ENCODE measurements around the gene CUBN.

CUBN gene

GRCh38 chr10:16987976-16988610, 141.5 kb downstream of the CUBN start:
- no peak for DNase-seq (ENCODE audit: low read depth)

- DNase-seq (ENCODE audit: low read depth) = no peak
Measured at GRCh38 chr10:16987206-16987621, 142.4 kb downstream of the CUBN start.

DNA sequence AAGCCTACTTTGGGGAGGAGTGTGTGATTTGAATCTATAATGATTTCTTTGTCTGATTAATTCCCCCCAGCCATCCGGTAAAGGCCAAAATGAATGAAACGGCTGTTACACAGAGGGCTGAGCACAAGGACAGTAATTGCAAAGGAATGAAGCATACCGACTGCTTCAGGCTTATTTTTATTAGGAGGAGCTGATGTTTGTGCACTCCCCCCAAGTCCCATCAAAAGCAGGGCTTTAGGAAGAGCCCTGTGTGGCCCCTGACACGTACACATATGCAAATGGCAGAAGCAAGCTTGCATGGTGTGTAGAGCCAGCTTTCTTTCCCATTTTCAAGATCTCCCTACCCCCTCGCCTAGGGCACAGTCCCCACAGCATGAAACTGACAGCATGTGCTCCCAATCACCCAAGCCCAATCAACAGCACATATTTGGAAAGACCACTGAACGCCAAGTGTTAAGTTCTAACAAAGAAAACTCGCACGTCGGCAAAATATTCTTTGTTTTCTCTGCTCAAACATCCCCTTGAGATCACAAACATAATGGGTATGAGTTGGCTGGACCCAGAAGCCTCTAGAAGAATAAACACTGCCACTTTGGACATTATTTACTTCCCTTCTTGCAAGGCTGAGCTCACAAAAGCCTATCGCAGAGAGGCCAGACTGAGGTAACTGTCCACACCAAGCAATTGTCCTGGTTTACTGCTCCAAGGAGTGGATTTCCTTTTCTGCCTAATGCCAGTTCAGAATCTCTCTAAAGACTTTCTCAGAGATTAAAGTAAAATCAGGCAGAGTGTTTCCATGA, 143.0 kb downstream of the CUBN start:
- DNase-seq (ENCODE audit: low read depth) = no peak

GRCh38 chr10:16986082-16986405, 143.6 kb downstream of the CUBN start:
- DNase-seq (ENCODE audit: low read depth) = no peak

DNA sequence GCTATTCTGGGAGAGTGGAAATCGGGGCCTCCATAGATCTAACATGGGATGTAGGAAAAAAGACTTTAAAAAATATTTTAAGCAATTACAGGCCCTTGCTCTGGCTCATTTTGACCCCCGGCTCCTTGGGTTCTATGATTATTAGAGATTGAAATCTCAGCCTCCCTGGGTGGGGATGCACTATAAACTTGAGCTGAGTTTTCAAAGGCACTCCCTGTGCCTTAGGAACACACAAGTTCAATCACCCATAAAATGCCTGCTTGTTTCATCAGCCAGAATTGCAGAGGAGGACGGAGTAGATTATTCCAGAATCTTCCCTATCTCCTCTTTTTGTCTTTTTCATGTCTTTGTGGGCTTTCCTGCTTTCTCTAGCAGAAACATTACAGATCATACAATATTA, 145.4 kb downstream of the CUBN start:
- no peak for DNase-seq (ENCODE audit: low read depth)

DNA sequence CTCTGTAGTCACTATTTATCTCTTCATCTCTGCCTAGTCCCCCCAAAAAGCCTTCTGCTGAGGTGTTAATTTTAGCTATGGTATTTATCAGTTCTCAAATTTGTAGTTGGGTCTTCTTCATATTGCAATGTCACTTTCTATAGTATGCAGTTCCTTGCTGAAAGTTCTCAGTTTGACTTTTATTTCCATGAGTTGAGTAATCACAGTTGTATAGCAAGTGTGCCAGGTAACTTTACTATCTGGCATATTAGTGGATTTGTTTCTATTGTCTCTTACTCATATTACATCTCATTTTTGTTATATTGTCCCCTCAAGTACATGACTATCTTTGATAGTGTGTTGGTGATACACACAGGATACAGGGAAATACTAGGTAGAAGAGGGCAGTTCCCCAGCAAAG, 152.8 kb downstream of the CUBN start:
- DNase-seq (ENCODE audit: low read depth) = no peak

DNA sequence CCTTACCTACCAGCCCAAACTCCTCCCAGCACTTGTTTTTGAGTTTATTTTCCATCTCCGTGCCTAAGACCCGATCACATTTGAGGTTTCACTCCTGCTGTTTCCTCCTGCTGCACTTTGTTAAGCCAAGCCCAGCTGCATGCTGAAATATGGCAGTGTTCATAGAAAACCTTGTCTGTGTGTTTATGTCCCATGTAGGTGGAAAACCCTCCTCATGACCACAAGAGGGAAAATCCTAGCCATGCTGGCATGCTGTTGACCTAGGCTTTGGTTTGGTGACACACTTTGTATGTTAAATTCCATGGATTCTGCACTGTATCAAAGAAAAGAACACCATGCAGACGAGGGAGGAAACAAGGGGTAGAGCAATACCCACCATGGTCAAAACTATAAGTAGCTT, 154.4 kb downstream of the CUBN start:
- DNase-seq (ENCODE audit: low read depth) = no peak

DNA sequence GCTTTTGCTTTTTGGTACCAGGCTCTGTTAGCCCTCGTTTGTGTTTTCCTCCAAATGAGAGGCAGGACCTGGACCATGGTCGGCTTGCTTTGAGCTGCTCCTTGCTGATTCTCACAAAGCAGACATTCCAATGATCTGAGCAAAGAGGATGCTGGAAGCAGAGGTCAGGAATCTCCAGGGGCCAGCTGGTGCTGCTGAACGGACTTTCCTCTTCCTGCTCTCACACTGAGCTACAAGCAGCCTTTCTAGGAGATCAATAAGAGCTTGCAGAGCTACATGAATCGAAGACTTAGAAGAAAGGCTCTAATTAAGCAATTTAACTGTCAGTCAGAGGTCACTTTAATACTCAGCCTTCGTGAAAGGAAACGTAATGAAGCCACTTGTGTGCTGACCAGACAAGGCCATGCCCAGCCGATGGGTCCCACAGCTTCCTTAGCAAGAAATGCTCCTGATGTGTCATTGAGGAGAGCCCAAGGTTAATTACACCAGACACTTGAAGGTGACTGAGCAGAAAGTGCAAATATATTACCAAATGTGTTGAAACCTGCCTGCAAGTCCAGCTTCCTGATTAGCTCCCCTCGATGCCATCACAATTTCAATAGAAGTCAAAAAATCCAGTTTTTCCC, 161.1 kb downstream of the CUBN start:
- DNase-seq (ENCODE audit: low read depth) = no peak

DNA sequence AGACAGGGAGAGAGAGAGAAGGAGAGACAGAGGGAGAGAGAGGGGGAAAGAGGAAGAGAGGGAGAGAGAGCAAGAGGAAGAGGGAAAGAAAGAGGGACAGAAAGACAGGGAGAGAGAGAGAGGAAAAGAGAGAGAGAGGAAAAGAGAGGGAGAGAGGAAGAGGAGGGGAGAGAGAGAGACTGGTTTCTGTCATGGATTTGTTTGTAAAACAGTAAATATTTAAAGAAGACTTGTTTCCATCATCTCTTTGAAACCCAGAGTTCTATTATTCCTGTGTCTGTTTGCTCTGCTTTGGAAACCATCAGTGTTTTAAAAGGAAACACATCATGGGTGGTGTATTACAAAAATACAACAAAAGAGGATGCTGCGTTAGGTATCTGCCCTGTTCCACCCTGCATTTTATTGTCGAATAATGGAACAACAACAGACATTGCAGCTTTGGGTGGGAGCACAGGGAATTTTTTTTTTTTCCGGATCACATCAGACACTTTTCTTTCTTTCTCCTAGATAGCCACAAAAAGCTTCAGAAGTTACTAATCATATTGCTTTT, 161.7 kb downstream of the CUBN start:
- no peak for DNase-seq (ENCODE audit: low read depth)

- peak; percentile 83 for DNase-seq (ENCODE audit: low read depth)
Measured at GRCh38 chr10:16966991-16967865, 162.4 kb downstream of the CUBN start.

DNA sequence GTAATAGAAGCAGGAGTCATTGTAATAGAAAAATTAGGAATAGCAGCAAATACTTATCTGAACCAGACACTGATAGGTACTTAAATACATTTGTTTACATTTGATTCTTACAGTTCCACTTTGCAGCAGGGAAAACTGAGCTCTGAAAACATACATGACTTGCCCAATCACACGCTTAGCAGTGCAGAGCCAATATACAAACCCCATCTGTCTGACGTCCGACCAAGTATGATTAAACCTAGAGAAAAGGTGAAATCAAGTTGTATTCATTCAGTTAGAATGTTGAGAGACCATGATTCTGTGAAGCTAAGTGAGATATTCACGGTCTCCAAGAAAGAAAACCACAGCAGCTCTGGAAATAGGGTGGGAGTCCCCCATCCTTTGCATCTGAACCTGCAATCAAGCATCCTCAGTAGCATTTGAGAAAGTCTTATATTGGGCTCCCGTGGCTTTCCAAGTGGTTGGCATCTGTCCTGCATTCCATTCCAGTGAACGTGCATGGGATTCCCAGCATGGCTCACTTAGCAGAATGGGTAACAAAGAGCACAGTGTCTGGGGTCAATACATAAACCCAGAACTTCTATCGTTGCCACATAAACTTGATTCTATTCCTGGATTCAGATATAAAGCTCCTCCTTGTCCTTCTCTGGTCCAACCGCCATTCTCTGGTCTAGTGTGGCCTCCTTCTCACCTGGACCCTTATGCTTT, 163.7 kb downstream of the CUBN start:
- DNase-seq (ENCODE audit: low read depth) = peak; percentile 83

DNA sequence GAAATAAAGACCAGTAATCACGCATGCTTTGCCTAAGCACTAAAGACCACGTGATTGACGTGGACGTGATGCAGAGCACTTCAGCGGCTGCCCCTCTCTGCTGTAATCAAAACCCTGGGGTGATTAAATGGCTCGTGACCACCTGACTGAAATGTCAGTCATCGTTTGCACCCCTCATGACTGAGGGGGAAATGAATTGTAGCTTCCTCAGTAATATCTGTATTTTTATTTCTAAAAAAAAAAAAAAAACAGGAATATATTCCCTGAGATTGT, 164.3 kb downstream of the CUBN start:
- DNase-seq (ENCODE audit: low read depth) = no peak

GRCh38 chr10:16964576-16965343, 164.9 kb downstream of the CUBN start:
- DNase-seq (ENCODE audit: low read depth) = peak; percentile 50

GRCh38 chr10:16960551-16960950, 169.1 kb downstream of the CUBN start:
- no peak for DNase-seq (ENCODE audit: low read depth)

GRCh38 chr10:16957038-16957437, 172.6 kb downstream of the CUBN start:
- DNase-seq (ENCODE audit: low read depth) = no peak

DNA sequence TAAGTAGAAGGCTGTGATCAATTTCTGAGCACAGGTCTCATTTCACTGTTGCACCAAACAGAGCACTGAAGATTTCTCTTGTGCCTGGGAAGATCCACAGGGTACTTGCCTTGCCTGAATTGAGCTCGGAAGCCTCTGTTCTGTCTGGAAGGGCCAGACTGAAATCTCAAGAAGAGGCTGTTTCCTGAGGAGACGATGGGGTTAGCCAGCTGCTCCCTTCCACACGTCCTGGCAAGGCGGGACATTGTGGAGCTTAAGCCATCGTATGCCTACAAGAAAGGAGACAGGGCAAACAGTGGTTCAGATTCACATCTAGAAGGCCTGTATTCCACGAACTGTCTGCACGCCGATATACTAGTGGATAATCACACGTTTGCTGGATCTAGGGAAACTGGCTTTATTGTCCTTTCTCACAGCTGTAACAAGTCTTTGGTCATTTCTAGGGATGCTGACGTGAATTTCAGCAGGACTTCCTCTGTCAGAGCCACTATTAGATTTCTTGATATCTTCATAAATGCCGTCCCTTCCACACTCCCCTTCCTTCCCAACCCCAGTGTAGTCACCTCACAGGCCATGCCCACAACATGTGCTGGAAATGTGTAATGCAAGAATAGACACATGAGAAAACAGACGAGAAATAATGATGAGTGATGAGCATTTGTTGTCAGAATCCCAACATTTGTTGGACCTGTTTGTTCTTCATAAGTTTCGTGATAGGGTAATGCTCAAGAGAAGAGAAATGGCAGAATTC, 175.2 kb downstream of the CUBN start:
- DNase-seq (ENCODE audit: low read depth) = no peak

DNA sequence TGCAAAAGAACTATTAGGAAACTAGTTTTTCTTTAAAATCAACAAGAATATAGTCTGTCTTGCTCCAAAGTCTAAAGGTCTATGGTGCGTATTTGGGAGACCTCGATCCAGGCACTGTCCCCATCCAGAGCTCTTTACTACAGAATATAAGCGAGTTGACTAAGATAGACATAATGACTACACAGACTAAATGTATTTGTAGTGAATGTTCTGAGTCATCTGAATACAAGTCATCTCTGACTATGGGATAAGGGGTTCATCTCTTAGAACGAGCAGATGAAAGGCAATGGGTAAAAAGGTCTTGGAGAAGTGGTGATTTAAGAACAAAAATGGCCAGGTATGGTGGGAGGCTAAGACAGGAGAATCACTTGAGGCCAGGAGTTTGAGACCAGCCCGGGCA, 176.3 kb downstream of the CUBN start:
- DNase-seq (ENCODE audit: low read depth) = no peak

- no peak for DNase-seq (ENCODE audit: low read depth)
Measured at GRCh38 chr10:16952610-16953009, 177.0 kb downstream of the CUBN start.

DNA sequence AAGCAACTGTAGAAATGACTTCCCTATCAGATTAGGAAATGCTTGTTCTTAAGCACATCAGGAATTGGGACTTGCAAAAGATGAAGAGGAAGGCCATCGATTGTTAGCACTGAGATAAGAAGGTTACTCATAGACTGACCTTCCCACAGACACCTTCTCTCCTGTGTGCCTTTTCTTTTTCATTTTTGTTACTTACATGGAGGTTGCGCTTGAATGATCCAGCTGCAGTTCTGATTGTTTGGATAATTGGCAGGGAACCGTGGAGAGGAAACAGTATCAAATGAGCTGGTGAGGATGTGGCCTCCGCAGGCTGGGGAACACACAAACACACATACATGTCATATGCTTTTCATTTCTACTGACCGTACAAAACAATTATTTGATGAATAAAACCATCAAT, 177.5 kb downstream of the CUBN start:
- no peak for DNase-seq (ENCODE audit: low read depth)

Data from fibroblast of the conjunctiva (primary cell).